ENCODE results near the gene SERTAD1.
"Not testable (repeated sequence)": the region's sequence is repeated elsewhere in the genome, so short reads cannot be mapped to it uniquely, and the experiment has no call there.

Gene SERTAD1

DNA sequence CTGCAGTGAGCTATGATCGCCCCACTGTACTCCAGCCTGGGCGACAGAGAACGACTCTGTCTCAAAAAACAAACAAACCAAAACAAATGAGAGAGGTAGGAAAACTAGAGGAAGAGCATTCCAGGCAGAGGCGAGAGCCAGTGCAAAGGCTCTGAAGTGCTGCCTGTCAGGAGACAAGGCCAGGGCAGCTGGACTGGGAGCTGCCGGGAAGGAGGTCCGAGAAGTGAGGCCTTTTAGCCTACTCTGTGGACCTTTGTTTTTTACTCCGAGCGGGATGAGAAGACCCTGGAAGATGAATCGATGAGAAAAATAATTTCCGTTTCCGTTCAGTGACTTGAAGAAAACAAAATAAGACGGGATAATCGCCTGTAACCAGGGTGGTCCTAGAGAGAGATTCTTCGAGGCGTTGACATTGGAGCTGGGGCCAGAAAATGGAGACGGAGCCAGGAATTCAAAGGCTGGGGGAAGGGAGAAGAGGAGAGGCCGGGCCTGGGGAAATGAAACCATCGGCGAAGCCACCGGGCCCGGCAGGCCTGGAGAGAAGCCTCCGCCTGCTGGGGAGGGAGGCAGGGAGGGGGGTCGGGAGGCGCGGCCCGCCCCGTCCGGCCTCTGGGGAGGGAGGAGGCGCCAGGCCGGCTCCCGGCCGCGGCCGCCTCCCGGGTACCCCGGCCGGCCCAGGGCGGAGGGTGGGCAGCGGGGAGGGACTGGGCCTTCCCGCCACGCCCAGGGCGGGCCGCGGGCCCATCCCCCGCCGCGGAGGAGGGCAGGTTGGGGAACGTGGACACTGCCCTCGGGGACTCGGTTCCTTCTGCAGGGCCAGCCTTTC lies 7.8 kb upstream of the SERTAD1 start:
- Histone ChIP-seq H3K4me3 (peak overlapping the region; percentile 39 to 69 (median 57)), H3K27ac (peak overlapping the region; percentile 86 to 98 (median 96)), H3K27me3 (no peaks in the 10 kb centered on the region), H3K9me3 (replicated peaks in 1 of 11) (no peaks in the 10 kb centered on the region), H3K4me2 (peak overlapping the region; percentile 71 to 96 (median 90)), H3K9ac (peak overlapping the region; percentile 83 to 92 (median 90)), H4K20me1 (no peaks in the 10 kb centered on the region), H3K36me3 (0 out of 22 replicates have a peak, but pooled peaks cover 0 to 6% (median 0%) of the 10 kb centered on the region in 11 experiments), H3K4me1 (peaks cover 27 to 55% (median 36%) of the 10 kb centered on the region in 10 experiments)
- no peak for TF ChIP-seq Cebpa-rat (IDR thresholded peaks at IDR 0.05)

DNA sequence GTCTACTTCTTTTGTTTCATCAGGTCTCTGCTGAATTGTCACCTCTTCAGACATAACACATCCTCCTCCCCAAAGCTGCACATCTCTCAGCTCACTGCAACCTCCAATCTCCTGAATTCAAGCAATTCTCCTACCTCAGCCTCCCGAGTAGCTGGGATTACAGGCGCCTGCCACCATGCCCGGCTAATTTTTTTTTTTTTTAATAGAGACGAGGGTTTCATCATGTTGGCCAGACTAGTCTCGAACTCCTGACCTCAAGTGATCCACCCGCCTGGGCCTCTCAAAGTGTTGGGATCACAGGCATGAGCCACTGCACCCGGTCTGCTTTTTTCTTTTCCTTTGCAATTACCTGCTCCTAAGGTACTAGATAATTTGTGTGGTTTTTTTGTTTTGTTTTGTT lies 7.0 kb upstream of the SERTAD1 start:
- H3K4me2 ChIP-seq: peak overlapping the region; percentile 71 to 96 (median 90)
- peak overlapping the region; percentile 83 to 92 (median 90) for H3K9ac ChIP-seq
- H3K36me3 ChIP-seq; H3K9me3 ChIP-seq (replicated peaks in 1 of 11); H4K20me1 ChIP-seq; H3K27me3 ChIP-seq: not testable (repeated sequence)
- H3K4me1 ChIP-seq: peaks cover 27 to 59% (median 36%) of the 10 kb centered on the region in 10 experiments
- peak overlapping the region; percentile 39 to 69 (median 57); a peak in 19 of 20 replicates for H3K4me3 ChIP-seq
- peak overlapping the region; percentile 86 to 98 (median 96) for H3K27ac ChIP-seq

DNA sequence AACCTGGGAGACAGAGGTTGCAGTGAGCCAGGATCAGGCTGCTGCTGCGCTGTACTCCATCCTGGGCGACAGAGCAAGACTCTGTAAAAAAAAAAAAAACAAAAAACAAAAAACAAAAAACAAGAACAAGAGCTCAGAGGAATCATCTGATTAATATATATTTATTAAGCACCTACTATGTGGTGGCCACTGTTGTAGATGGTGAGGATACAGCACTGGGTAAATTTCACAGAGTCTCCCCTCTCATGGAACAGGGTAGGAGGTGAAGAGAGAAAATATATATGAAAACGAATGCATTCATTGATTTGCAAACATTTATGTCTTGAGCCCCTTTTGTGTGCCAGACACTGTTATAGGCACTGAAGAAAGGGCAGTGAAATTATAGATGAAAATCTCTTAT lies 5.9 kb upstream of the SERTAD1 start:
- TF ChIP-seq Cebpa-rat (IDR thresholded peaks at IDR 0.05): no peak
- peak overlapping the region in 2 of 11 experiments; percentile 90 to 92; a peak in 2 of 22 replicates for H3K9ac ChIP-seq
- no peaks in the 10 kb centered on the region for H3K36me3 ChIP-seq
- no peaks in the 10 kb centered on the region for H4K20me1 ChIP-seq
- H3K4me1 ChIP-seq: peaks cover 28 to 65% (median 40%) of the 10 kb centered on the region in 10 experiments
- no peaks in the 10 kb centered on the region for H3K27me3 ChIP-seq
- H3K27ac ChIP-seq: peak overlapping the region in 3 of 11 experiments; percentile 96 to 97 (median 96); a peak in 6 of 22 replicates
- peak overlapping the region in 5 of 11 experiments; percentile 88 to 96 (median 91); a peak in 7 of 22 replicates for H3K4me2 ChIP-seq
- no peak overlapping the region for H3K4me3 ChIP-seq
- no peaks in the 10 kb centered on the region for H3K9me3 ChIP-seq (replicated peaks in 1 of 11)

DNA sequence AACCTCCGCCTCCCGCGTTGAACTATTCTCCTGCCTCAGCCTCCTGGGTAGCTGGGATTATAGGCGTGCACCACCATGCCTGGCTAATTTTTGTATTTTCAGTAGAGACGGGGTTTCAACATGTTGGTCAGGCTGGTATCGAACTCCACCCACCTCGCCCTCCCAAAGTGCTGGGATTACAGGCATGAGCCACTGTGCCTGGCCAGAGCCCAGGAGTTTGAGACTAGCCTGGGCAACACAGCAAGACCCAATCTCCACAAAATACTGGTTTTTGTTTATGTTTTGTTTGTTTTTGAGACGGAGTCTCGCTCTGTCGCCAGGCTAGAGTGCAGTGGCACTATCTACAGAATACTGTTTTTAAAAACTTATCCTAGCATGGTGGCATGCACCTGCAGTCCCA lies 4.5 kb upstream of the SERTAD1 start:
- H3K9ac ChIP-seq; H3K27me3 ChIP-seq; H3K4me2 ChIP-seq; H3K4me3 ChIP-seq; H4K20me1 ChIP-seq; H3K27ac ChIP-seq; H3K9me3 ChIP-seq (replicated peaks in 1 of 11); H3K36me3 ChIP-seq: not testable (repeated sequence)
- peaks cover 30 to 58% (median 40%) of the 10 kb centered on the region in 10 experiments for H3K4me1 ChIP-seq

DNA sequence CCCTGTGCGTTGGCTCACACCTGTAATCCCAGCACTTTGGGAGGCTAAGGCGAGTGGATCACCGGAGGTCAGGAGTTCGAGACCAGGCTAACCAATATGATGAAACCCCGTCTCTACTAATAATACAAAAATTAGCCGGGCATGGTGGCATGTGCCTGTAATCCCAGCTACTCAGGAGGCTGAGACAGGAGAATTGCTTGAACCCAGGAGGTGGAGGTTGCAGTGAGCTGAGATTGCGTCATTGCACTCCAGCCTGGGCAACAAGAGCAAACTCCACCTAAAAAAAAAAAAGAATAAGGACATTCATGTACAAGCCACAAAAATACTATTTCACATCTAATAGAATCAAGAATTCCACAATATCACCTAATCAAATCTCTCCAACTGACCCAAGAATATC lies 2.4 kb upstream of the SERTAD1 start:
- Histone ChIP-seq H4K20me1 (peaks cover 0 to 20% (median 6%) of the 10 kb centered on the region in 11 experiments; a peak in 13 of 22 replicates), H3K4me1 (peaks cover 20 to 50% (median 39%) of the 10 kb centered on the region in 10 experiments)
- TF ChIP-seq Cebpa-rat (IDR thresholded peaks at IDR 0.05): 0 out of 22 replicates have a peak, but pooled peaks of 2 of the 11 experiments have one; percentile 16 to 18
- H3K4me3 ChIP-seq; H3K9me3 ChIP-seq (replicated peaks in 1 of 11); H3K36me3 ChIP-seq; H3K9ac ChIP-seq; H3K27ac ChIP-seq; H3K27me3 ChIP-seq; H3K4me2 ChIP-seq: not testable (repeated sequence)

DNA sequence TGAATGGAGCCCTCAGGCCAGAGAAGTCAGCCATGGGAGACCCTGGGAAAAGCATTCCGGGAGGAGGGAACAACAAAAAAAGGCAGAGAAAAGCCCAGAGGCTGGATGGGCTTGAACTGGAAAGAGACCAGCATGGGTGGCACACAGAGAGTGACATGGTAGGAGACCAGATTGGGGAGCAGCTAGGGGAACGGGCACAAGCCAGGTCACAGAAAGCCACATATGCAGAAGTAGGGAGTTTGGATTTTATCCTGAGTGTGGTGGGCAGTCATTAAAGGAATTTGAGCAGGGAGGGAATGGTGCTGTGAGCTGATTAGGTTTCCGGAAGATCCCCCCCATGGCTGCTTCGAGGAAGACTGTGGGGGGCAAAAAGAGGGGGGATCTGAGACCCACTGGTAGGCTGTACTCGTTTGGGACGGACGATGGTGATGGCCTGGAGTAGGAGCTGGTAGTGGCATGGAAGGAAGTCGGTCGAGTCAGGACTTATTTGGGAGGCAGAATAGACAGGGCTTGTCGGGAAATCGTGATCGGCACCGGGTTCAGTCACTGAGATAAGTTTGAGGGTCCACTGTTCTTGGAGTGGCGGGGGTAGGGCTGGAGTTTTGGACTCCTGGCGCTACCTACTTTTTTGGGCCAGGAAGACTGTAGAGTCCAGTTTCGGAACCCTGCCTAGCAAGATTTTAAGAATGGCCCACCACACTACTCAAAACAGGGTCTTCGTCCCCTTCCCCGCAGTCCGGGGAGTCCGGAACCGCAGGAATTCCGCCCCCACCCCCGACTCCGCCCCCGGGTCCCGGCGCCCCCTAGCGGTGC lies 949 bp downstream of the SERTAD1 start:
- no peak for TF ChIP-seq Cebpa-rat (IDR thresholded peaks at IDR 0.05)
- H3K36me3 ChIP-seq: peaks cover 11 to 21% (median 18%) of the 10 kb centered on the region in 11 experiments
- H3K9ac ChIP-seq: peak overlapping the region; percentile 82 to 97 (median 92)
- H3K4me2 ChIP-seq: peak overlapping the region; percentile 82 to 99 (median 96)
- H3K27me3 ChIP-seq: no peaks in the 10 kb centered on the region
- peak overlapping the region; percentile 69 to 95 (median 84) for H3K4me3 ChIP-seq
- peaks cover 0 to 43% (median 14%) of the 10 kb centered on the region in 11 experiments; a peak in 13 of 22 replicates for H4K20me1 ChIP-seq
- H3K9me3 ChIP-seq (replicated peaks in 1 of 11): no peaks in the 10 kb centered on the region
- peaks cover 35 to 57% (median 48%) of the 10 kb centered on the region in 10 experiments for H3K4me1 ChIP-seq
- peak overlapping the region; percentile 83 to 98 (median 92) for H3K27ac ChIP-seq

DNA sequence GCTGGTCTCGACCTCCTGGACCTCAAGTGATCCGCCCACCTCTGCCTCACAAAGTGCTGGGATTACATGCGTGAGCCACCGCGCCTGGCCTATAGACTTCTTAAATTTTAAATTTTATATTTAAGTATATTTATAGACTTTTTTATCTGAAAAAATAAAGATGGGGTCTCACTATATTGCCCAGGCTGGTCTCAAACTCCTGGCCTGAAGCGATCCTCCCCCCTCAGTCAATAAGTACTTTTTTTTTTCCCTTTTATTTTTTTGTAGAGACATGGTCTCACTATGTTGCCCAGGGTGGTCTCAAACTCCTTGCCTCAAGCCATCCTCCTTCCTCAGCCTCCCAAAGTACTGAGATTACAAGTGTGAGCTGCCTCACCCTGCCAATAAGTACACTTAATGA lies 1.9 kb downstream of the SERTAD1 start:
- peak overlapping the region; percentile 82 to 99 (median 96); a peak in 20 of 22 replicates for H3K4me2 ChIP-seq
- peaks cover 36 to 66% (median 54%) of the 10 kb centered on the region in 10 experiments for H3K4me1 ChIP-seq

DNA sequence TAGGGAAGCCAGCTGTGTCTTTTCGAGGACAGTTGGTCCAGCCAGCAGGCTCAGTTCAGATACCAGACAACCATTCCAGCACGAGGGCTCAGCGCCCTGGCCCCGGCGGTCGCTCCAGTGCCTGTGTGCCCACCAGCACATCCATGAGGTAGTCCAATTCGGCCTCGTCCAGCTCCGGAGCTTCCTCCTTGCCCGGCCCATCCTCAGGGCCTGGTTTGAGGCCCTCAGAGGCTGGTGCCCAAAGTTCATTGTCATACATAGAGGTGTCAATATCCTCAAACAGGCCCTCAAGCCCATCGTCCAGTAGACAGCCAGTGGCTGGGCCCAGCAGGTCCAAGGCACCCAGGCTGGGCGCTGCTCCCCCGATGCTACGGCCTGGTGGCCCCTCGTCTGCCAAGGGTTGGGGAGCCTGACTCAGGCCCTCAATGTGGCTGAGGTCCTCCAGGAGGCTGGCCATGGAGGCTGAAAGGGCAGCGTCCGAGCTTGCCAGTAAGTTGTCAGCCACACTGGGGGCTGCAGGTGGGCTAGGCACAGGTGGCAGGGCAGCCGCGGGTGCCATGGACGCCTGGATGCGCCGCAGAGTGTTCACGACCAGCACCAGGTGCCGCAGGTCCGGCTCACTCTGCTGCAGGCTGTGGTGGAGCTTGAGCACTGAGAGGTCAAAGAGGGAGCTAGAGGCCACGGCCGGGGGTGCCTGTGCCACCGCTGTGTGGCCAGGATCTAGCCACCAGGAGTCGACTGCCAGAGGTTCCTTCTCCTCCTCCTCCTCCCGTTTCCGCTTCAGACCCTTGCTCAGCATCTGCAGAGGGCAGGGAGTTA lies 2.8 kb downstream of the SERTAD1 start:
- Histone ChIP-seq H3K4me3 (peak overlapping the region in 2 of 10 experiments; percentile 85 to 95; a peak in 4 of 20 replicates), H3K27ac (peak overlapping the region in 3 of 11 experiments; percentile 89 to 98 (median 96); a peak in 3 of 22 replicates), H3K27me3 (no peaks in the 10 kb centered on the region), H3K4me2 (peak overlapping the region in 7 of 11 experiments; percentile 82 to 98 (median 94); a peak in 12 of 22 replicates), H3K4me1 (peaks cover 42 to 69% (median 63%) of the 10 kb centered on the region in 10 experiments), H4K20me1 (peaks cover 0 to 43% (median 14%) of the 10 kb centered on the region in 11 experiments; a peak in 13 of 22 replicates), H3K9ac (peak overlapping the region in 9 of 11 experiments; percentile 18 to 97 (median 89); a peak in 14 of 22 replicates), H3K36me3 (peaks cover 11 to 21% (median 18%) of the 10 kb centered on the region in 11 experiments), H3K9me3 (replicated peaks in 1 of 11) (no peaks in the 10 kb centered on the region)
- no peak for TF ChIP-seq Cebpa-rat (IDR thresholded peaks at IDR 0.05)

More for the DNA sequence above, 1.9 kb downstream of the SERTAD1 start:
- Histone ChIP-seq H3K9ac (peak overlapping the region in 10 of 11 experiments; percentile 87 to 97 (median 92); a peak in 15 of 22 replicates), H3K4me3 (peak overlapping the region in 8 of 10 experiments; percentile 71 to 95 (median 84); a peak in 15 of 20 replicates), H3K27ac (peak overlapping the region in 4 of 11 experiments; percentile 38 to 98 (median 92); a peak in 7 of 22 replicates), H3K9me3 (replicated peaks in 1 of 11) (no peaks in the 10 kb centered on the region), H4K20me1 (peaks cover 0 to 43% (median 14%) of the 10 kb centered on the region in 11 experiments; a peak in 13 of 22 replicates), H3K36me3 (peaks cover 11 to 21% (median 18%) of the 10 kb centered on the region in 11 experiments), H3K27me3 (no peaks in the 10 kb centered on the region)
- no peak for TF ChIP-seq Cebpa-rat (IDR thresholded peaks at IDR 0.05)
